ENCODE measurements around the gene ECHDC3. TPM values are rescaled to one million over a fixed set of nuclear protein-coding genes. Genes with fewer than 3 reads are reported as not detected.

Gene ECHDC3
- 4.2 TPM for polyA plus RNA-seq (2013)

DNA sequence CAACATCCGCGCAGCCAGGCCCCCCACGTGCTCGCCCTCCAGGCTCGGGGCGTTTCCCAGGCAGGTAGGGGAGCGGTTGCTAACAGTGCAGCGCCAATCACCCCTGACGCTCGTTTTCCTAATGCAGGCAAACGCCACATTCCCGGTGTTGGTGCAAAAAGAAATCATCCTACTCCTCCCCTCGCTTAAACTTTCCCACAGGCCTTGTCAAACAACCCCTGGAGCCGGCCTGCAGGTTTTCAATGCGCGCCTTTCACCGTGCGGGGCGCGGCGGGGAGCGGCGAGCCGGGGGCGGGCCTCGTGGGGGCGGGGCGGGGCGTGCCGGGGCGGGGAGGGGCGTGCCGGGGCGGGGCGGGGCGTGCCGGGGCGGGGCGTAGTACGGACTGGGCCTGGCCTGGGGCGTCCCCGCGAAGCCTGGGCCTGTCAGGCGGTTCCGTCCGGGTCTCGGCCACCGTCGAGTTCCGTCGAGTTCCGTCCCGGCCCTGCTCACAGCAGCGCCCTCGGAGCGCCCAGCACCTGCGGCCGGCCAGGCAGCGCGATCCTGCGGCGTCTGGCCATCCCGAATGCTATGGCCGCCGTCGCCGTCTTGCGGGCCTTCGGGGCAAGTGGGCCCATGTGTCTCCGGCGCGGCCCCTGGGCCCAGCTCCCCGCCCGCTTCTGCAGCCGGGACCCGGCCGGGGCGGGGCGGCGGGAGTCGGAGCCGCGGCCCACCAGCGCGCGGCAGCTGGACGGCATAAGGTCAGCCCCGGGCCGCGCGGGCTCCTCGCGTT is at the start of gene ECHDC3:
ECHDC3 (plus strand) TSS at position 374 of the 770 bp plus-strand sequence; CDS start at position 569, 195 bp downstream.
- Histone ChIP-seq H3K4me1 (ENCODE audit: control extremely low read depth in 1 of 4, control insufficient read depth in 4 of 4, insufficient read depth in 4 of 4, low read length in 3 of 4) (peaks cover 1 to 23% (median 16%) of the 10 kb centered on the region in 4 experiments), H3K36me3 (ENCODE audit: control insufficient read depth in 4 of 4, insufficient read depth in 4 of 4, low read length in 3 of 4) (no peaks in the 10 kb centered on the region), H3K27me3 (replicated peaks in 2 of 5; ENCODE audit: control insufficient read depth in 4 of 5, insufficient read depth in 5 of 5, low read length in 4 of 5) (no peaks in the 10 kb centered on the region), H3K27ac (ENCODE audit: insufficient read depth in 1 of 2, low read depth in 1 of 2, low read length in 2 of 2, poor library complexity in 1 of 2, severe bottlenecking in 2 of 2) (peak within 1 kb of the TSS in 1 of 2 experiments; percentile 43), H3K4me3 (ENCODE audit: control insufficient read depth in 1 of 7, extremely low read depth in 1 of 7, insufficient read depth in 4 of 7, low read depth in 2 of 7, low read length in 6 of 7) (peak within 1 kb of the TSS; percentile 50 to 85 (median 68)), H3K9me3 (ENCODE audit: control extremely low read depth in 1 of 5, control insufficient read depth in 4 of 5, insufficient read depth in 2 of 5, low read depth in 1 of 5, low read length in 4 of 5) (no peaks in the 10 kb centered on the region)
- whole genome bisulfite sequencing (ENCODE audit: insufficient coverage): under 1% methylated on average over 48 of the region's 93 CpGs
- DNase-seq: peak; percentile 37 to 74 (median 65)
- ChIA-PET POLR2A (no interaction called here), CTCF (interaction anchor here (0.7 to 1.5 kb wide), 3 partner anchors 14 to 16 kb away, joined by 3 to 5 read pairs (median 4); no protein-coding TSS in a partner anchor)

- WGBS (ENCODE audit: insufficient coverage): 100% methylated on average over 6 of the region's 7 CpGs
- no peaks in the 10 kb centered on the region for H3K27me3 ChIP-seq (replicated peaks in 2 of 5; ENCODE audit: control insufficient read depth in 4 of 5, insufficient read depth in 5 of 5, low read length in 4 of 5)
- no peaks in the 10 kb centered on the region for H3K9me3 ChIP-seq (ENCODE audit: control extremely low read depth in 1 of 5, control insufficient read depth in 4 of 5, insufficient read depth in 2 of 5, low read depth in 1 of 5, low read length in 4 of 5)
- ChIA-PET POLR2A (no interaction called here), CTCF (no interaction called here)
- no peak overlapping the region for H3K4me3 ChIP-seq (ENCODE audit: control insufficient read depth in 1 of 7, extremely low read depth in 1 of 7, insufficient read depth in 4 of 7, low read depth in 2 of 7, low read length in 6 of 7)
- no peak overlapping the region for H3K27ac ChIP-seq (ENCODE audit: insufficient read depth in 1 of 2, low read depth in 1 of 2, low read length in 2 of 2, poor library complexity in 1 of 2, severe bottlenecking in 2 of 2)
- no peak for DNase-seq
- H3K36me3 ChIP-seq (ENCODE audit: control insufficient read depth in 4 of 4, insufficient read depth in 4 of 4, low read length in 3 of 4): no peaks in the 10 kb centered on the region
- peaks cover 1 to 36% (median 21%) of the 10 kb centered on the region in 4 experiments for H3K4me1 ChIP-seq (ENCODE audit: control extremely low read depth in 1 of 4, control insufficient read depth in 4 of 4, insufficient read depth in 4 of 4, low read length in 3 of 4)
These were observed 48.8 kb upstream of the ECHDC3 start for GRCh38 chr10:11693376-11693775.

GRCh38 chr10:11695779-11696178 is 46.4 kb upstream of the ECHDC3 start:
- CTCF ChIA-PET: interaction anchor here (1.1 to 1.4 kb wide), 2 partner anchors 8 to 11 kb away, joined by 3 to 4 read pairs; no protein-coding TSS in a partner anchor
- Histone ChIP-seq H3K36me3 (ENCODE audit: control insufficient read depth in 4 of 4, insufficient read depth in 4 of 4, low read length in 3 of 4) (no peaks in the 10 kb centered on the region), H3K4me3 (ENCODE audit: control insufficient read depth in 1 of 7, extremely low read depth in 1 of 7, insufficient read depth in 4 of 7, low read depth in 2 of 7, low read length in 6 of 7) (peak overlapping the region in 1 of 7 experiments; percentile 16), H3K27ac (ENCODE audit: insufficient read depth in 1 of 2, low read depth in 1 of 2, low read length in 2 of 2, poor library complexity in 1 of 2, severe bottlenecking in 2 of 2) (no peak overlapping the region), H3K9me3 (ENCODE audit: control extremely low read depth in 1 of 5, control insufficient read depth in 4 of 5, insufficient read depth in 2 of 5, low read depth in 1 of 5, low read length in 4 of 5) (no peaks in the 10 kb centered on the region), H3K27me3 (replicated peaks in 2 of 5; ENCODE audit: control insufficient read depth in 4 of 5, insufficient read depth in 5 of 5, low read length in 4 of 5) (no peaks in the 10 kb centered on the region), H3K4me1 (ENCODE audit: control extremely low read depth in 1 of 4, control insufficient read depth in 4 of 4, insufficient read depth in 4 of 4, low read length in 3 of 4) (peaks cover 6 to 54% (median 41%) of the 10 kb centered on the region in 4 experiments)
- WGBS (ENCODE audit: insufficient coverage): 25% methylated on average over 2 of the region's 2 CpGs
- DNase-seq: peak in 2 of 3 donors; percentile 63 to 65
- POLR2A ChIA-PET: no interaction called here

- H3K36me3 ChIP-seq (ENCODE audit: control insufficient read depth in 4 of 4, insufficient read depth in 4 of 4, low read length in 3 of 4): no peaks in the 10 kb centered on the region
- H3K9me3 ChIP-seq (ENCODE audit: control extremely low read depth in 1 of 5, control insufficient read depth in 4 of 5, insufficient read depth in 2 of 5, low read depth in 1 of 5, low read length in 4 of 5): no peaks in the 10 kb centered on the region
- POLR2A ChIA-PET: interaction anchor here (0.6 kb wide), 1 partner anchor 9 kb away, joined by 3 read pairs; no protein-coding TSS in a partner anchor
- H3K27ac ChIP-seq (ENCODE audit: insufficient read depth in 1 of 2, low read depth in 1 of 2, low read length in 2 of 2, poor library complexity in 1 of 2, severe bottlenecking in 2 of 2): no peak overlapping the region
- CTCF ChIA-PET: no interaction called here
- no peak overlapping the region for H3K4me3 ChIP-seq (ENCODE audit: control insufficient read depth in 1 of 7, extremely low read depth in 1 of 7, insufficient read depth in 4 of 7, low read depth in 2 of 7, low read length in 6 of 7)
- no peaks in the 10 kb centered on the region for H3K27me3 ChIP-seq (replicated peaks in 2 of 5; ENCODE audit: control insufficient read depth in 4 of 5, insufficient read depth in 5 of 5, low read length in 4 of 5)
- peak in 2 of 3 donors; percentile 44 to 48 for DNase-seq
- WGBS (ENCODE audit: insufficient coverage): 66% methylated on average over 5 of the region's 6 CpGs
- peaks cover 6 to 54% (median 41%) of the 10 kb centered on the region in 4 experiments for H3K4me1 ChIP-seq (ENCODE audit: control extremely low read depth in 1 of 4, control insufficient read depth in 4 of 4, insufficient read depth in 4 of 4, low read length in 3 of 4)
These were observed 44.3 kb upstream of the ECHDC3 start for GRCh38 chr10:11697718-11698527.

GRCh38 chr10:11698691-11699549 is 43.3 kb upstream of the ECHDC3 start:
- POLR2A ChIA-PET: interaction anchor here (0.6 kb wide), 1 partner anchor 10 kb away, joined by 3 read pairs; no protein-coding TSS in a partner anchor
- WGBS (ENCODE audit: insufficient coverage): 50% methylated on average over 3 of the region's 5 CpGs
- CTCF ChIA-PET: interaction anchor here (0.9 to 1.1 kb wide), 2 partner anchors 23 to 82 kb away, joined by 3 to 4 read pairs; no protein-coding TSS in a partner anchor

DNA sequence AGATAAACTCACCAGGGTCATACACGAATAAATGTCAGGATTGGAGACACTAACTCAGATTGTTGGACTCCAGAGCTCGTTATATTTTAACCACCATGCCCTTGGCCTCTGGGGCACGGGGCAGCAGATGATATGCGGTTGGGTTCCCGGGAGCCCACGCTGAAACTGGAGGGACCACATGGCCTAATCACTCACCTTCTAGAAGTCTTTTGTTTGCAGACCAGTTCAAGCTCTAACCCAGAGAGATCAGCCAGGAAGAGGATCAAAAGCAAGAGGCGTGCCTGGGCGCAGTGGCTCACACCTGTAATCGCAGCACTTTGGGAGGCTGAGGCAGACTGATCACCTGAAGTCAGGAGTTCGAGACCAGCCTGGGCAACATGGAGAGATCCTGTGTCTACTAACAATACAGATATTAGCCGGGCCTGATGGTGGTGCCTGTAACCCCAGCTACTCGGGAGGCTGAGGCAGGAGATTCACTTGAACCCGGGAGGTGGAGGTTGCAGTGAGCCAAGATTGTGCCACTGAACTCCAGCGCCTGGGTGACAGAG is 42.6 kb upstream of the ECHDC3 start:
- no peak for DNase-seq
- H3K4me1 ChIP-seq (ENCODE audit: control extremely low read depth in 1 of 4, control insufficient read depth in 4 of 4, insufficient read depth in 4 of 4, low read length in 3 of 4): peaks cover 6 to 54% (median 41%) of the 10 kb centered on the region in 4 experiments
- ChIA-PET CTCF (interaction anchor here (0.9 to 1.1 kb wide), 2 partner anchors 22 to 83 kb away, joined by 3 to 4 read pairs; no protein-coding TSS in a partner anchor), POLR2A (no interaction called here)
- no peaks in the 10 kb centered on the region for H3K9me3 ChIP-seq (ENCODE audit: control extremely low read depth in 1 of 5, control insufficient read depth in 4 of 5, insufficient read depth in 2 of 5, low read depth in 1 of 5, low read length in 4 of 5)
- H3K36me3 ChIP-seq (ENCODE audit: control insufficient read depth in 4 of 4, insufficient read depth in 4 of 4, low read length in 3 of 4): no peaks in the 10 kb centered on the region
- no peaks in the 10 kb centered on the region for H3K27me3 ChIP-seq (replicated peaks in 2 of 5; ENCODE audit: control insufficient read depth in 4 of 5, insufficient read depth in 5 of 5, low read length in 4 of 5)
- H3K4me3 ChIP-seq (ENCODE audit: control insufficient read depth in 1 of 7, extremely low read depth in 1 of 7, insufficient read depth in 4 of 7, low read depth in 2 of 7, low read length in 6 of 7): no peak overlapping the region
- H3K27ac ChIP-seq (ENCODE audit: insufficient read depth in 1 of 2, low read depth in 1 of 2, low read length in 2 of 2, poor library complexity in 1 of 2, severe bottlenecking in 2 of 2): no peak overlapping the region
- 79% methylated on average over 12 of the region's 14 CpGs for WGBS (ENCODE audit: insufficient coverage)

More at GRCh38 chr10:11698691-11699549, 43.3 kb upstream of the ECHDC3 start:
- Histone ChIP-seq H3K4me3 (ENCODE audit: control insufficient read depth in 1 of 7, extremely low read depth in 1 of 7, insufficient read depth in 4 of 7, low read depth in 2 of 7, low read length in 6 of 7) (peak overlapping the region in 1 of 7 experiments; percentile 7), H3K27me3 (replicated peaks in 2 of 5; ENCODE audit: control insufficient read depth in 4 of 5, insufficient read depth in 5 of 5, low read length in 4 of 5) (no peaks in the 10 kb centered on the region), H3K4me1 (ENCODE audit: control extremely low read depth in 1 of 4, control insufficient read depth in 4 of 4, insufficient read depth in 4 of 4, low read length in 3 of 4) (peaks cover 6 to 54% (median 41%) of the 10 kb centered on the region in 4 experiments), H3K36me3 (ENCODE audit: control insufficient read depth in 4 of 4, insufficient read depth in 4 of 4, low read length in 3 of 4) (no peaks in the 10 kb centered on the region), H3K9me3 (ENCODE audit: control extremely low read depth in 1 of 5, control insufficient read depth in 4 of 5, insufficient read depth in 2 of 5, low read depth in 1 of 5, low read length in 4 of 5) (no peaks in the 10 kb centered on the region), H3K27ac (ENCODE audit: insufficient read depth in 1 of 2, low read depth in 1 of 2, low read length in 2 of 2, poor library complexity in 1 of 2, severe bottlenecking in 2 of 2) (no peak overlapping the region)
- DNase-seq: peak; percentile 43 to 95 (median 93)

Measured in common myeloid progenitor, CD34-positive (primary cell).